ENCODE measurements around the gene FARSA. TPM values are rescaled to one million over a fixed set of nuclear protein-coding genes. Genes with fewer than 3 reads are reported as not detected.
"Not testable (repeated sequence)": the region's sequence is repeated elsewhere in the genome, so short reads cannot be mapped to it uniquely, and the experiment has no call there.

FARSA gene
- total RNA-seq, 1 donor from 2014 or later, result 44.2 TPM

DNA sequence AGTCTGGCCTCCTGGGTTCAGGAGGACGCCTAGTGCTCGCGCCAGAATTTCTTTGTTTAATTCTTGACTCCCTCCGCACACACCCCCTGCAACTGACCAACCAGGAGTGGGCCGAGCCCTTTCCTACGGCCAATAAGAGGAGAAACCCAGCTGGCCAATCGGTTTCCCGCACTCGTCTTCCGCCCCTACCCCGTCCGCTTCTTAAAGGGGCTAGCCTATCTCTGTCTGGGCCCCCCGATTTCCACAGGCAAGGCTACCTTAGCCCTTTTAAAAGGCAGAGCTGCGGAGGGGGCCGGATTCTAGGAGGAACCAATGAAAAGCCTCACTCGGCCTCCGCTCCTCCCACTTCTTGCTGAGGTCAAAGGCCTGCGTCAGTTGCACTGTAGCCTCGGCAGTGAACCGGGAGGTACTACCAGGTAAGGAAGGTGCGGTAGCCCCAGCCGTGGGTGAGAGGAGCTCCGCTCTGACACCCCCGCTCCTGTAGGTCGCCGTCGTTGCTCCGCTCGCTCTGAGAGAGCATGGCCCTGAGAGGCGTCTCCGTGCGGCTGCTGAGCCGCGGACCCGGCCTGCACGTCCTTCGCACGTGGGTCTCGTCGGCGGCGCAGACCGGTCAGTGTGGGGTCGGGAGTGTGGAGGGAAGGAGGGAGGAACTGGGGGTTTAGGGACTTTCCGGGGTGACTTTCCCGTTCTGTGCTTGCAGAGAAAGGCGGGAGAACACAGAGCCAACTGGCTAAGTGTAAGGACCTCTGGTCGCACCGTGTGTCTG is 42.5 kb downstream of the FARSA start, which contains the start of gene GCDH:
GCDH (plus strand) TSS at position 374 of the 766 bp plus-strand sequence; CDS start at position 519, 145 bp downstream.
- no peaks in the 10 kb centered on the region for H3K27me3 ChIP-seq
- peaks cover 16% of the 10 kb centered on the region for H3K4me1 ChIP-seq
- H3K36me3 ChIP-seq, result peaks cover 0 to 16% of the 10 kb centered on the region in 2 donors
- intact Hi-C loops (cut with DNase I), result loop anchor here (10.0 kb wide), 1 partner anchor 1546 kb away; the partner anchor contains the start of genes CCDC159 and TMEM205
- peak; percentile 99 for DNase-seq (ENCODE audit: extremely low spot score in 2 of 2)
- TF ChIP-seq POLR2AphosphoS5 (IDR thresholded peaks at IDR 0.05; ENCODE audit: insufficient read depth in 1 of 2, low read depth in 1 of 2), result peak; percentile 89 to 93
- no peak for TF ChIP-seq CTCF (IDR thresholded peaks at IDR 0.05)
- peak in 1 of 2 donors; percentile 40 for TF ChIP-seq POLR2A (IDR thresholded peaks at IDR 0.05)
- H3K27ac ChIP-seq, result peak within 1 kb of the TSS; percentile 71
- peak within 1 kb of the TSS; percentile 89 to 92 for H3K4me3 ChIP-seq
- no peaks in the 10 kb centered on the region for H3K9me3 ChIP-seq

- H3K4me1 ChIP-seq, result peaks cover 22% of the 10 kb centered on the region
- H3K4me3 ChIP-seq, result peak overlapping the region in 1 of 2 donors; percentile 89
- H3K27ac ChIP-seq, result peak overlapping the region; percentile 71
- H3K36me3 ChIP-seq, result peaks cover 0 to 16% of the 10 kb centered on the region in 2 donors
- H3K9me3 ChIP-seq; DNase-seq (ENCODE audit: extremely low spot score in 2 of 2); H3K27me3 ChIP-seq: not testable (repeated sequence)
- intact Hi-C loops (cut with DNase I), result loop anchor here (10.0 kb wide), 1 partner anchor 1546 kb away; the partner anchor contains the start of genes CCDC159 and TMEM205
Observed at GRCh38 chr19:12890299-12890786, 43.2 kb downstream of the FARSA start.

- Histone ChIP-seq H3K36me3 (no peaks in the 10 kb centered on the region), H3K27ac (no peak overlapping the region), H3K4me3 (no peak overlapping the region), H3K9me3 (peaks cover 8% of the 10 kb centered on the region), H3K27me3 (no peaks in the 10 kb centered on the region), H3K4me1 (peaks cover 30% of the 10 kb centered on the region)
- no peak for TF ChIP-seq POLR2A (IDR thresholded peaks at IDR 0.05)
- no peak for TF ChIP-seq POLR2AphosphoS5 (IDR thresholded peaks at IDR 0.05; ENCODE audit: insufficient read depth in 1 of 2, low read depth in 1 of 2)
- no peak for TF ChIP-seq CTCF (IDR thresholded peaks at IDR 0.05)
- no peak for DNase-seq (ENCODE audit: extremely low spot score in 2 of 2)
- intact Hi-C loops (cut with DNase I), result no loop called here
Observed at GRCh38 chr19:12888006-12888603, 45.4 kb downstream of the FARSA start.

- Histone ChIP-seq H3K9me3 (peaks cover 8% of the 10 kb centered on the region), H3K4me1 (peaks cover 25% of the 10 kb centered on the region), H3K4me3 (peak within 1 kb of the TSS in 1 of 2 donors; percentile 29), H3K27ac (no peak within 1 kb of the TSS), H3K27me3 (no peaks in the 10 kb centered on the region), H3K36me3 (no peaks in the 10 kb centered on the region)
- DNase-seq (ENCODE audit: extremely low spot score in 2 of 2), result no peak
- TF ChIP-seq CTCF (IDR thresholded peaks at IDR 0.05), result no peak
- no peak for TF ChIP-seq POLR2AphosphoS5 (IDR thresholded peaks at IDR 0.05; ENCODE audit: insufficient read depth in 1 of 2, low read depth in 1 of 2)
- TF ChIP-seq POLR2A (IDR thresholded peaks at IDR 0.05), result no peak
- intact Hi-C loops (cut with DNase I), result no loop called here
Observed at GRCh38 chr19:12886969-12887747, 46.4 kb downstream of the FARSA start, which contains the start of gene KLF1. Gene KLF1, minus strand, starts transcription at chr19:12887201. Its CDS starts 61 bp downstream, at chr19:12887140.

- Histone ChIP-seq H3K27ac (no peak overlapping the region), H3K9me3 (peaks cover 8% of the 10 kb centered on the region), H3K36me3 (no peaks in the 10 kb centered on the region), H3K4me1 (peaks cover 20% of the 10 kb centered on the region), H3K4me3 (no peak overlapping the region), H3K27me3 (no peaks in the 10 kb centered on the region)
- no peak for DNase-seq (ENCODE audit: extremely low spot score in 2 of 2)
- intact Hi-C loops (cut with DNase I), result no loop called here
- no peak for TF ChIP-seq POLR2AphosphoS5 (IDR thresholded peaks at IDR 0.05; ENCODE audit: insufficient read depth in 1 of 2, low read depth in 1 of 2)
- TF ChIP-seq POLR2A (IDR thresholded peaks at IDR 0.05), result no peak
- TF ChIP-seq CTCF (IDR thresholded peaks at IDR 0.05), result no peak
Observed at GRCh38 chr19:12886651-12886968, 46.9 kb downstream of the FARSA start.
